Neural progenitor cell (in vitro differentiated cells): ENCODE data around the gene CPT1B.

ENCODE experiments used
- CTCF ChIP-seq: fragments of 200-600 bp; sonication (generic); IDR thresholded peaks from 2 replicates; pipeline ENCODE4 v1.5.1; 2017; ENCODE audit warnings: antibody characterized with exemption, mild to moderate bottlenecking
- EZH2 ChIP-seq: fragments of 200-600 bp; sonication (generic); IDR thresholded peaks from 2 replicates; pipeline ENCODE4 v1.6.1; 2017; ENCODE audit warnings: antibody characterized with exemption, mild to moderate bottlenecking, moderate library complexity
- EZH2phosphoT487 ChIP-seq: fragments of 200-600 bp; sonication (generic); IDR thresholded peaks from 2 replicates; pipeline ENCODE4 v1.6.1; 2017; ENCODE audit warnings: antibody characterized with exemption

GRCh38 chr22:50561401-50562358 lies 16.5 kb downstream of the CPT1B start:
- no peak for TF ChIP-seq CTCF
- no peak for TF ChIP-seq EZH2
- no peak for TF ChIP-seq EZH2phosphoT487
